Measurements from ENCODE around the gene IRAK1BP1. TPM values are rescaled to one million over a fixed set of nuclear protein-coding genes. Genes with fewer than 3 reads are reported as not detected.

The IRAK1BP1 gene
- total RNA-seq, 1 experiment from 2014 or later: 4.3 TPM

- no TSS peak for BruUV-seq (replicated peaks)
- intact Hi-C loops (cut with micrococcal nuclease; ENCODE audit: unreplicated experiment): no loop called here
- H3K9me2 ChIP-seq (ENCODE audit: insufficient read depth): no peaks in the 10 kb centered on the region
- DNase-seq: no peak
- H3K27me3 ChIP-seq (ENCODE audit: insufficient read depth, low read depth): no peaks in the 10 kb centered on the region
- H3K36me3 ChIP-seq (ENCODE audit: low read depth): no peaks in the 10 kb centered on the region
- H3K4me1 ChIP-seq (replicated peaks; ENCODE audit: insufficient read depth): no peaks in the 10 kb centered on the region
- H3K79me2 ChIP-seq (ENCODE audit: low read depth): no peaks in the 10 kb centered on the region
- TF ChIP-seq CTCF (conservative IDR thresholded peaks at IDR 0.05) (no peak), EZH2 (IDR thresholded peaks at IDR 0.05; ENCODE audit: low read depth) (no peak)
- H3K27ac ChIP-seq: no peak overlapping the region
- H3F3A ChIP-seq (ENCODE audit: insufficient read depth, low read depth): no peaks in the 10 kb centered on the region
- CTCF ChIA-PET: no interaction called here
- H3K4me2 ChIP-seq: no peak overlapping the region
- no peaks in the 10 kb centered on the region for H3K9me3 ChIP-seq (ENCODE audit: insufficient read depth, low read depth)
- H2AFZ ChIP-seq: no peak overlapping the region
- H4K20me1 ChIP-seq (ENCODE audit: insufficient read depth): no peaks in the 10 kb centered on the region
- POLR2A ChIA-PET (ENCODE audit: unreplicated experiment): no interaction called here
- H3K4me3 ChIP-seq: no peak overlapping the region
Observed at GRCh38 chr6:78909391-78909790, 42.0 kb downstream of the IRAK1BP1 start.

DNA sequence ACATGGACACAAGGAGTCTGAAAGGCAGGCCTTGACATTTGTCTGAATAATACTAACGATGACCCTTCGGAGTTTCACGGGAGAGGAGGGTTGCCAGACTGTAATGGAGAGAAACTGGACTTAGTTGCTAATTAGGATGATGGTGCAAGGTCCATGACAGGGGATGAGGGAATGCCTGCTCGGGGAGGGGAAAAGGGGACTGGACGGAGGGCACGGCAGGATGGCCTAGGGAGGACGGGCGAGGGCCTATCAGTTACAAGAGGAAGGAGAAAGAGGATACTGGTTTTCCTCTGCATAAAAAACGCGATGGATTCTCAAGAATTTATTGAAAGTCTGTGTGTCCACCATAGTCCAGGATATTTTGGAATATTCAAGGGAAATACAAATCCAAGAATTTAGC, 42.7 kb downstream of the IRAK1BP1 start:
- TF ChIP-seq CTCF (conservative IDR thresholded peaks at IDR 0.05) (no peak), EZH2 (IDR thresholded peaks at IDR 0.05; ENCODE audit: low read depth) (no peak)
- H3K79me2 ChIP-seq (ENCODE audit: low read depth): no peaks in the 10 kb centered on the region
- H3K27me3 ChIP-seq (ENCODE audit: insufficient read depth, low read depth): no peaks in the 10 kb centered on the region
- no peaks in the 10 kb centered on the region for H3K4me1 ChIP-seq (replicated peaks; ENCODE audit: insufficient read depth)
- H3F3A ChIP-seq (ENCODE audit: insufficient read depth, low read depth): no peaks in the 10 kb centered on the region
- no peak overlapping the region for H3K4me3 ChIP-seq
- DNase-seq: no peak
- intact Hi-C loops (cut with micrococcal nuclease; ENCODE audit: unreplicated experiment): no loop called here
- no peaks in the 10 kb centered on the region for H4K20me1 ChIP-seq (ENCODE audit: insufficient read depth)
- no TSS peak for BruUV-seq (replicated peaks)
- H2AFZ ChIP-seq: no peak overlapping the region
- H3K9me2 ChIP-seq (ENCODE audit: insufficient read depth): no peaks in the 10 kb centered on the region
- no peaks in the 10 kb centered on the region for H3K9me3 ChIP-seq (ENCODE audit: insufficient read depth, low read depth)
- POLR2A ChIA-PET (ENCODE audit: unreplicated experiment): no interaction called here
- no peak overlapping the region for H3K4me2 ChIP-seq
- H3K27ac ChIP-seq: no peak overlapping the region
- CTCF ChIA-PET: no interaction called here
- no peaks in the 10 kb centered on the region for H3K36me3 ChIP-seq (ENCODE audit: low read depth)

GRCh38 chr6:78910591-78911171, 43.3 kb downstream of the IRAK1BP1 start:
- Histone ChIP-seq H4K20me1 (ENCODE audit: insufficient read depth) (no peaks in the 10 kb centered on the region), H2AFZ (no peak overlapping the region), H3K4me2 (no peak overlapping the region), H3K9me3 (ENCODE audit: insufficient read depth, low read depth) (no peaks in the 10 kb centered on the region), H3K4me1 (replicated peaks; ENCODE audit: insufficient read depth) (no peaks in the 10 kb centered on the region), H3K9me2 (ENCODE audit: insufficient read depth) (no peaks in the 10 kb centered on the region), H3K36me3 (ENCODE audit: low read depth) (no peaks in the 10 kb centered on the region), H3F3A (ENCODE audit: insufficient read depth, low read depth) (no peaks in the 10 kb centered on the region), H3K27me3 (ENCODE audit: insufficient read depth, low read depth) (no peaks in the 10 kb centered on the region), H3K27ac (no peak overlapping the region), H3K79me2 (ENCODE audit: low read depth) (no peaks in the 10 kb centered on the region), H3K4me3 (no peak overlapping the region)
- CTCF ChIA-PET: no interaction called here
- TF ChIP-seq CTCF (conservative IDR thresholded peaks at IDR 0.05) (no peak), EZH2 (IDR thresholded peaks at IDR 0.05; ENCODE audit: low read depth) (no peak)
- POLR2A ChIA-PET (ENCODE audit: unreplicated experiment): no interaction called here
- DNase-seq: no peak
- intact Hi-C loops (cut with micrococcal nuclease; ENCODE audit: unreplicated experiment): no loop called here
- BruUV-seq (replicated peaks): no TSS peak

All from PC-9 (cell line).